CD4-positive, alpha-beta T cell treated with Interleukin-12 subunit alpha and Interleukin-12 subunit beta, for 1 hour (primary cell): Measurements from ENCODE around the gene HMGB2.

Experiments used
- DNase-seq: peaks from one replicate; pipeline ENCODE4 v3.0.0-alpha.2; 2020

Gene HMGB2

DNA sequence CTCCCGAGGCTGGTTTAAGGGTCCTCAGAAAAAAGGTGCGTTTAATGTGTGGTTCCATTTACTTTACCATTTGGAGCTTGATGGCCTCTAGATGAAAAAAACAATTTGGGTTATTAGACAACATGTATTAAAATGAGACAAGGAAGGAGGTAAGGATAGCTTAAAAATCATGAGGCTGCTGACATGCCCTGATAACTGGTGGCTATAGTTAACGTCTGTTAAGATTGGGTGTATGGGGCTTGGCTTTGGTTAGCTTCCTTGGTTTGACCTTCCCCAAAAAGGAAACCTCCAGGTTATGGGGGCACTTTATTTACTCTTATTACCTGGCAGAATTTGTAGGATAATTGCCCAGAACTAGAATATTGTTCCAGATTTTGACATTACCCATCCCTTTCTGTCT is 51.5 kb downstream of the HMGB2 start:
- DNase-seq = no peak

DNA sequence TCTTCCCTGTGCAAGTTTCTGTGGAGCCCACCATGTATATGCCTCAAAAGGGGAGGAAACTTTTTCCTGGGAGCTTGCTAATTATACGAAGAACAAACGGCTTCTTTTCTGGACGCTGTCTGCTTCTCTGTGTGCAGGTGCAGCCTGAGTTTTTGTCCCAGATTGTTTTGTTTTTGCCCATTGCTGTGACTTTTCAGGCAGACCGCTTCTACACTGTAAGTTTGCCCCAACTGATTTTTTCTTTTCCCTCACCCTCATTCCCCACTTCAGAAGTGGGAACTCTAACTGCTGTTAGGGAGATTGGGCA is 51.9 kb downstream of the HMGB2 start:
- no peak for DNase-seq

GRCh38 chr4:173281406-173282255 is 52.5 kb downstream of the HMGB2 start:
- no peak for DNase-seq
